Smooth muscle cell (in vitro differentiated cells): ENCODE measurements around the gene TRAF5. TPM values are rescaled to one million over a fixed set of nuclear protein-coding genes. Genes with fewer than 3 reads are reported as not detected.
"Not testable (repeated sequence)": the region's sequence is repeated elsewhere in the genome, so short reads cannot be mapped to it uniquely, and the experiment has no call there.

Experiments used
- DNase-seq: peaks from one replicate; lab custom pipeline; 2025; ENCODE audit not compliant: unreplicated experiment; lab: John Stamatoyannopoulos, UW
- H2AFZ ChIP-seq: fragments of 200-600 bp; sonication (generic); 2 replicates; pipeline ENCODE4 v1.6.0; 2016; ENCODE audit warnings: antibody characterized with exemption, low read depth, mild to moderate bottlenecking
- H3F3A ChIP-seq: fragments of 200-600 bp; sonication (generic); 2 replicates; pipeline ENCODE4 v1.6.0; 2017; ENCODE audit warnings: antibody characterized with exemption, low read depth
- H3K27ac ChIP-seq: fragments of 200-600 bp; sonication (generic); 2 replicates; pipeline ENCODE4 v1.5.1; 2016; ENCODE audit warnings: low read depth, mild to moderate bottlenecking
- H3K27me3 ChIP-seq: fragments of 200-600 bp; sonication (generic); 2 replicates; pipeline ENCODE4 v1.6.1; 2016; ENCODE audit warnings: low read depth, mild to moderate bottlenecking
- H3K36me3 ChIP-seq: fragments of 200-600 bp; sonication (generic); 2 replicates; pipeline ENCODE4 v1.5.1; 2016; ENCODE audit warnings: low read depth
- H3K4me1 ChIP-seq: fragments of 200-600 bp; sonication (generic); 2 replicates; pipeline ENCODE4 v1.5.1; 2016; ENCODE audit warnings: low read depth
- H3K4me2 ChIP-seq: fragments of 200-600 bp; sonication (generic); 2 replicates; pipeline ENCODE4 v1.6.0; 2016; ENCODE audit warnings: mild to moderate bottlenecking
- H3K4me3 ChIP-seq: fragments of 200-600 bp; sonication (generic); 2 replicates; pipeline ENCODE4 v1.5.1; 2016; ENCODE audit warnings: mild to moderate bottlenecking
- H3K79me2 ChIP-seq: fragments of 200-600 bp; sonication (generic); 2 replicates; pipeline ENCODE4 v1.6.0; 2016; ENCODE audit warnings: low read depth, mild to moderate bottlenecking
- H3K9ac ChIP-seq: fragments of 200-600 bp; sonication (generic); 2 replicates; pipeline ENCODE4 v1.6.0; 2016; ENCODE audit warnings: low read depth
- H3K9me3 ChIP-seq: fragments of 200-600 bp; sonication (generic); replicated peaks from 2 replicates; pipeline ENCODE4 v1.5.1; 2016; ENCODE audit warnings: low read depth
- H4K20me1 ChIP-seq: fragments of 200-600 bp; sonication (generic); 2 replicates; pipeline ENCODE4 v1.6.0; 2016; ENCODE audit warnings: low read depth
- WGBS: methylation state at CpG from one replicate; pipeline ENCODE4 v1.1.7; 2016; ENCODE audit warnings: low lambda C conversion rate; 5-methylcytosine and 5-hydroxymethylcytosine counted together
- polyA plus RNA-seq: library from polyadenylated mRNA; unstranded; fragments of >200 nt; fragmentation: Nextera tagmentation; extraction: Ambion mirVana; gene quantifications from 2 replicates; pipeline ENCODE4 v1.2.1, GENCODE V29; 2016
- total RNA-seq: library from RNA; depleted of rRNA; stranded (reverse); fragments of >200 nt; gene quantifications from 2 replicates; pipeline ENCODE4 v1.2.3, GENCODE V29; 2014
- TF ChIP-seq, protein P1 (sequence below): fragments of 200-600 bp; sonication (generic); IDR thresholded peaks from 2 replicates; pipeline ENCODE4 v1.5.1; 2017; ENCODE audit warnings: borderline replicate concordance, mild to moderate bottlenecking, antibody characterized with exemption; ENCODE audit not compliant: insufficient read depth, poor library complexity, severe bottlenecking

The TRAF5 gene
- total and polyA plus RNA-seq, 2 experiments from 2014 or later = 6.1 to 15.0 TPM

DNA sequence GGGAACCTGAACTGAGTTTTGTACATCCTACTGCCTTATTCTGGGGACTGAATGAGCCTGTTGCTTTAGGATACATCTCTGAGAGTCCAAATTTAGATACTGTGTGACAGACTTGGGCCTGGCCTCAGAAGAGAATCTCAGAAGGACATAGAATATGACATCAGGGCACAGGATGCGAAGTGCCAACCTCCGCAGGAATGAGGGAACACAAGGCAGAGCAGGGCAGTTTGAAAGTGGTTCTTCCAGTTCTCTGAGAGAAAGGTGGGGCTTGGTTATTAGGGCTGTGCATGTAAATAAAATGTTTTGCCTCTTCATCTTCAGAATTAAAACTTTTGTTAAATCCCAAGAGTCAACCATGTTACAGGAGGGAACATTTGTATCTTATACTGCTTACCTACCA lies 23.1 kb downstream of the TRAF5 start:
- H3K9me3 ChIP-seq = no peaks in the 10 kb centered on the region
- H3K4me1 ChIP-seq = peaks cover 9% of the 10 kb centered on the region
- no peaks in the 10 kb centered on the region for H3F3A ChIP-seq
- 81% methylated on average over 2 of the region's 2 CpGs for WGBS
- no peak for DNase-seq
- H3K4me2 ChIP-seq = no peak overlapping the region
- peaks cover 64% of the 10 kb centered on the region for H3K79me2 ChIP-seq
- H3K4me3 ChIP-seq = no peak overlapping the region
- no peaks in the 10 kb centered on the region for H3K27me3 ChIP-seq
- no peak overlapping the region for H2AFZ ChIP-seq
- no peak overlapping the region for H3K27ac ChIP-seq
- no peak overlapping the region for H3K9ac ChIP-seq
- H3K36me3 ChIP-seq = no peaks in the 10 kb centered on the region
- TF ChIP-seq, protein P1, sequence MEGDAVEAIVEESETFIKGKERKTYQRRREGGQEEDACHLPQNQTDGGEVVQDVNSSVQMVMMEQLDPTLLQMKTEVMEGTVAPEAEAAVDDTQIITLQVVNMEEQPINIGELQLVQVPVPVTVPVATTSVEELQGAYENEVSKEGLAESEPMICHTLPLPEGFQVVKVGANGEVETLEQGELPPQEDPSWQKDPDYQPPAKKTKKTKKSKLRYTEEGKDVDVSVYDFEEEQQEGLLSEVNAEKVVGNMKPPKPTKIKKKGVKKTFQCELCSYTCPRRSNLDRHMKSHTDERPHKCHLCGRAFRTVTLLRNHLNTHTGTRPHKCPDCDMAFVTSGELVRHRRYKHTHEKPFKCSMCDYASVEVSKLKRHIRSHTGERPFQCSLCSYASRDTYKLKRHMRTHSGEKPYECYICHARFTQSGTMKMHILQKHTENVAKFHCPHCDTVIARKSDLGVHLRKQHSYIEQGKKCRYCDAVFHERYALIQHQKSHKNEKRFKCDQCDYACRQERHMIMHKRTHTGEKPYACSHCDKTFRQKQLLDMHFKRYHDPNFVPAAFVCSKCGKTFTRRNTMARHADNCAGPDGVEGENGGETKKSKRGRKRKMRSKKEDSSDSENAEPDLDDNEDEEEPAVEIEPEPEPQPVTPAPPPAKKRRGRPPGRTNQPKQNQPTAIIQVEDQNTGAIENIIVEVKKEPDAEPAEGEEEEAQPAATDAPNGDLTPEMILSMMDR = no peak
- H4K20me1 ChIP-seq = peaks cover 48% of the 10 kb centered on the region

DNA sequence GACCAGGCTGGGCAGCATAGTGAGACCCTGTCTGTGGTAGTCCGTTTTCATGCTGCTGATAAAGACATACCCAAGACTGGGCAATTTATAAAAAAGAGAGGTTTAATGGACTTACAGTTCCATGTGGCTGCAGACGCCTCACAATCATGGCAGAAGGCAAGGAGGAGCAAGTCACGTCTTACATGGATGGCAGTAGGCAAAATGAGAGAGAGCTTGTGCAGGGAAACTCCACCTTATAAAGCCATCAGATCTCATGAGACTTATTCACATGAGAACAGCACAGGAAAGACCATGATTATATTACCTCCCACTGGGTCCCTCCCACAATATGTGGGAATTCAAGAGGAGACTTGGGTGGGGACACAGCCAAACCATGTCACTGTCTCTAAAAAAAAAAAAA lies 25.4 kb downstream of the TRAF5 start:
- DNase-seq, H3K36me3 ChIP-seq, H3K27ac ChIP-seq, H3K4me1 ChIP-seq, H3K9ac ChIP-seq, H3K9me3 ChIP-seq, H3K4me2 ChIP-seq, H3K27me3 ChIP-seq, H3F3A ChIP-seq, H3K4me3 ChIP-seq, H2AFZ ChIP-seq: not testable (repeated sequence)
- peaks cover 51% of the 10 kb centered on the region for H3K79me2 ChIP-seq
- 97% methylated on average over 3 of the region's 3 CpGs for WGBS
- H4K20me1 ChIP-seq = peaks cover 45% of the 10 kb centered on the region

DNA sequence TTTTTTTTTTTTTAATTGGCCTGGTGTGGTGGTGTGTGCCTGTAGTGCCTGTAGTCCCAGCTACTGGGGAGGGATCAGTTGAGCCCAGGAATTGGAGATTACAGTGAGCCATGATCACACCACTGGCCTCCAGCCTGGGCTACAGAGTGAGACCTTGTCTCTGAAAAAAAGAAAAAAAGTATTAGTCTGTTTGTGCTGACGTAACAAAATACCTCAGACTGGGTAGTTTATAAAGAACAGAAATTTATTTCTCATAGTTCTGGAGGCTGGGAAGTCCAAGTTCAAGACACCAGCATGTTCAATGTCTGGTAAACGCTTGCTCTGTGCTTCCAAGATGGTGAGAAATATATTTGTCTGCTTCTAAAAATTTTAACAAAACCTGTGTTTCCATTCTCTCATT lies 25.8 kb downstream of the TRAF5 start:
- Histone ChIP-seq H3K4me3 (no peak overlapping the region), H4K20me1 (peaks cover 46% of the 10 kb centered on the region), H3K9ac (no peak overlapping the region), H3F3A (no peaks in the 10 kb centered on the region), H2AFZ (no peak overlapping the region), H3K4me2 (no peak overlapping the region), H3K36me3 (no peaks in the 10 kb centered on the region), H3K27me3 (no peaks in the 10 kb centered on the region), H3K4me1 (no peaks in the 10 kb centered on the region), H3K9me3 (no peaks in the 10 kb centered on the region), H3K79me2 (peaks cover 51% of the 10 kb centered on the region), H3K27ac (no peak overlapping the region)
- DNase-seq = no peak
- WGBS = 98% methylated on average over 2 of the region's 2 CpGs
- TF ChIP-seq, protein P1 = no peak

DNA sequence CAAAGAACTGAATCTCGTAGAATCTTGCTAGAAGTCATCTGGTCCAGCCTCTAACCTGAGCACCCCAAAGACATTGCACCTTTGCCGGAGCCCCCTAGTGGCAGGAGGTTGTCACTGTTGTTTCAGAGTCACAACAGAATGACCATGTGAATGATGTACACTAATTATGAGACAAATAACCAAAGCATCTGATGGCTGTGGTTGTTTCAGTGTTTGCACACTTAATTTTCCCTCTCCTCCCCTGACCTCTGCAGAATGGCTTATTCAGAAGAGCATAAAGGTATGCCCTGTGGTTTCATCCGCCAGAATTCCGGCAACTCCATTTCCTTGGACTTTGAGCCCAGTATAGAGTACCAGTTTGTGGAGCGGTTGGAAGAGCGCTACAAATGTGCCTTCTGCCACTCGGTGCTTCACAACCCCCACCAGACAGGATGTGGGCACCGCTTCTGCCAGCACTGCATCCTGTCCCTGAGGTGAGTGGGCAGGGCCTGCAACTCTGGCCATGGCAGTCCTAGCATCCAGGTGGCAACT lies 26.4 kb downstream of the TRAF5 start:
- Histone ChIP-seq H3K4me3 (no peak overlapping the region), H3K9ac (no peak overlapping the region), H3K9me3 (no peaks in the 10 kb centered on the region), H2AFZ (no peak overlapping the region), H3K27ac (no peak overlapping the region), H3K36me3 (no peaks in the 10 kb centered on the region), H3K79me2 (peaks cover 50% of the 10 kb centered on the region), H3K4me1 (no peaks in the 10 kb centered on the region), H3F3A (no peaks in the 10 kb centered on the region), H3K4me2 (no peak overlapping the region), H3K27me3 (no peaks in the 10 kb centered on the region), H4K20me1 (peaks cover 42% of the 10 kb centered on the region)
- no peak for DNase-seq
- TF ChIP-seq, protein P1 = peak; percentile 54
- 93% methylated on average over 8 of the region's 8 CpGs for WGBS
